ENCODE measurements around the gene SELP.

- TF ChIP-seq MAX (CRISPR knock-in tag; IDR thresholded peaks at IDR 0.05), result no peak
- no peak for TF ChIP-seq CTCF (IDR thresholded peaks at IDR 0.05)
- no peak for TF ChIP-seq IRF1 (CRISPR knock-in tag; IDR thresholded peaks at IDR 0.05)
- TF ChIP-seq ATF3 (CRISPR knock-in tag; conservative IDR thresholded peaks at IDR 0.05), result no peak
- no peak for TF ChIP-seq CBFB (CRISPR knock-in tag; IDR thresholded peaks at IDR 0.05; ENCODE audit: low read depth)
- TF ChIP-seq ATF1 (CRISPR knock-in tag; IDR thresholded peaks at IDR 0.05), result no peak
- no peak for TF ChIP-seq PRRX2 (CRISPR knock-in tag; IDR thresholded peaks at IDR 0.05)
- TF ChIP-seq ZNF121 (CRISPR knock-in tag; IDR thresholded peaks at IDR 0.05), result no peak
- TF ChIP-seq ATF6 (CRISPR knock-in tag; IDR thresholded peaks at IDR 0.05), result no peak
- no peak for TF ChIP-seq FOXJ3 (CRISPR knock-in tag; IDR thresholded peaks at IDR 0.05; ENCODE audit: borderline replicate concordance)
- TF ChIP-seq TCF7 (CRISPR knock-in tag; IDR thresholded peaks at IDR 0.05; ENCODE audit: low read depth), result no peak
- no peak for TF ChIP-seq ZNF512 (CRISPR knock-in tag; IDR thresholded peaks at IDR 0.05; ENCODE audit: borderline replicate concordance)
- no peak for TF ChIP-seq MLX (CRISPR knock-in tag; IDR thresholded peaks at IDR 0.05)
- TF ChIP-seq CREM (CRISPR knock-in tag; IDR thresholded peaks at IDR 0.05), result no peak
Observed at GRCh38 chr1:169650551-169650950, 20.6 kb upstream of the SELP start.
